ACC112 (cell line): ENCODE data around the gene SUGCT.
"Not testable (repeated sequence)": the region's sequence is repeated elsewhere in the genome, so short reads cannot be mapped to it uniquely, and the experiment has no call there.

ENCODE experiments used
- H2AFZ ChIP-seq: fragments of 200-600 bp; sonication (generic); one replicate; pipeline ENCODE4 v1.6.0; 2017; ENCODE audit warnings: antibody characterized with exemption, low read length; ENCODE audit not compliant: unreplicated experiment
- H3K27ac ChIP-seq: fragments of 200-600 bp; sonication (generic); 2 replicates; pipeline ENCODE4 v1.5.1; 2014; ENCODE audit warnings: low read depth, mild to moderate bottlenecking, antibody characterized with exemption, low read length, moderate library complexity
- H3K27me3 ChIP-seq: fragments of 200-600 bp; sonication (generic); 2 replicates; pipeline ENCODE4 v1.6.1; 2014; ENCODE audit warnings: mild to moderate bottlenecking, antibody characterized with exemption, low read length, moderate library complexity, mixed read lengths; ENCODE audit not compliant: insufficient read depth
- H3K36me3 ChIP-seq: fragments of 200-600 bp; sonication (generic); 2 replicates; pipeline ENCODE4 v1.6.1; 2016; ENCODE audit warnings: mild to moderate bottlenecking, antibody characterized with exemption, low read length, moderate library complexity, mixed read lengths; ENCODE audit not compliant: insufficient read depth
- H3K4me1 ChIP-seq: fragments of 200-600 bp; sonication (generic); one replicate; pipeline ENCODE4 v1.6.1; 2016; ENCODE audit warnings: low read length, mixed read lengths; ENCODE audit not compliant: insufficient read depth, unreplicated experiment, control insufficient read depth
- H3K4me3 ChIP-seq: fragments of 200-600 bp; sonication (generic); 2 replicates; pipeline ENCODE4 v1.5.1; 2014; ENCODE audit warnings: mild to moderate bottlenecking, low read depth, low read length
- H3K79me2 ChIP-seq: fragments of 200-600 bp; sonication (generic); one replicate; pipeline ENCODE4 v1.6.0; 2016; ENCODE audit warnings: low read length; ENCODE audit not compliant: control insufficient read depth, unreplicated experiment, insufficient read depth

SUGCT gene

GRCh38 chr7:40168266-40168665, 33.5 kb downstream of the SUGCT start:
- H3K4me1 ChIP-seq, H3K27me3 ChIP-seq: not testable (repeated sequence)

GRCh38 chr7:40173121-40173520, 38.3 kb downstream of the SUGCT start:
- not testable (repeated sequence) for H2AFZ ChIP-seq, H3K27ac ChIP-seq, H3K79me2 ChIP-seq, H3K36me3 ChIP-seq, H3K4me1 ChIP-seq, H3K4me3 ChIP-seq, H3K27me3 ChIP-seq

More at GRCh38 chr7:40168266-40168665, 33.5 kb downstream of the SUGCT start:
- not testable (repeated sequence) for H3K27ac ChIP-seq, H2AFZ ChIP-seq, H3K4me3 ChIP-seq, H3K79me2 ChIP-seq, H3K36me3 ChIP-seq

GRCh38 chr7:40175256-40175655, 40.5 kb downstream of the SUGCT start:
- not testable (repeated sequence) for H3K4me1 ChIP-seq, H3K4me3 ChIP-seq, H3K27ac ChIP-seq, H2AFZ ChIP-seq, H3K79me2 ChIP-seq, H3K27me3 ChIP-seq, H3K36me3 ChIP-seq

- H3K79me2 ChIP-seq, result no peaks in the 10 kb centered on the region
- no peak overlapping the region for H2AFZ ChIP-seq
- no peaks in the 10 kb centered on the region for H3K4me1 ChIP-seq
- no peak overlapping the region for H3K4me3 ChIP-seq
- no peak overlapping the region for H3K27ac ChIP-seq
- H3K27me3 ChIP-seq, result no peaks in the 10 kb centered on the region
- H3K36me3 ChIP-seq, result no peaks in the 10 kb centered on the region
Measured at GRCh38 chr7:40175725-40176510, 41.1 kb downstream of the SUGCT start.

GRCh38 chr7:40177071-40177470, 42.3 kb downstream of the SUGCT start:
- no peak overlapping the region for H3K4me3 ChIP-seq
- H3K36me3 ChIP-seq, result no peaks in the 10 kb centered on the region
- H3K79me2 ChIP-seq, result no peaks in the 10 kb centered on the region
- H3K4me1 ChIP-seq, result no peaks in the 10 kb centered on the region
- no peak overlapping the region for H2AFZ ChIP-seq
- no peaks in the 10 kb centered on the region for H3K27me3 ChIP-seq
- H3K27ac ChIP-seq, result no peak overlapping the region

GRCh38 chr7:40182452-40182851, 47.6 kb downstream of the SUGCT start:
- Histone ChIP-seq H3K27me3 (no peaks in the 10 kb centered on the region), H3K4me3 (no peak overlapping the region), H3K79me2 (no peaks in the 10 kb centered on the region), H3K36me3 (no peaks in the 10 kb centered on the region), H3K27ac (no peak overlapping the region), H2AFZ (no peak overlapping the region), H3K4me1 (no peaks in the 10 kb centered on the region)

GRCh38 chr7:40186586-40186985, 51.8 kb downstream of the SUGCT start:
- Histone ChIP-seq H3K27ac (no peak overlapping the region), H3K79me2 (no peaks in the 10 kb centered on the region)

GRCh38 chr7:40192036-40192435, 57.2 kb downstream of the SUGCT start:
- Histone ChIP-seq H3K36me3 (no peaks in the 10 kb centered on the region), H3K27ac (no peak overlapping the region), H3K4me3 (no peak overlapping the region), H3K79me2 (no peaks in the 10 kb centered on the region), H3K27me3 (no peaks in the 10 kb centered on the region), H3K4me1 (no peaks in the 10 kb centered on the region), H2AFZ (no peak overlapping the region)

More at GRCh38 chr7:40186586-40186985, 51.8 kb downstream of the SUGCT start:
- Histone ChIP-seq H3K27me3 (no peaks in the 10 kb centered on the region), H2AFZ (no peak overlapping the region), H3K36me3 (no peaks in the 10 kb centered on the region), H3K4me3 (no peak overlapping the region), H3K4me1 (no peaks in the 10 kb centered on the region)

- H3K36me3 ChIP-seq, result no peaks in the 10 kb centered on the region
- H3K4me1 ChIP-seq, result peaks cover 5% of the 10 kb centered on the region
- H3K27me3 ChIP-seq, result no peaks in the 10 kb centered on the region
- no peaks in the 10 kb centered on the region for H3K79me2 ChIP-seq
- H3K4me3 ChIP-seq, result no peak overlapping the region
- H3K27ac ChIP-seq, result no peak overlapping the region
- no peak overlapping the region for H2AFZ ChIP-seq
Measured at GRCh38 chr7:40194745-40195144, 59.9 kb downstream of the SUGCT start.

- Histone ChIP-seq H3K79me2 (no peaks in the 10 kb centered on the region), H3K4me3 (no peak overlapping the region), H3K36me3 (no peaks in the 10 kb centered on the region), H2AFZ (no peak overlapping the region), H3K4me1 (peaks cover 18% of the 10 kb centered on the region), H3K27ac (no peak overlapping the region), H3K27me3 (no peaks in the 10 kb centered on the region)
Measured at GRCh38 chr7:40197527-40197926, 62.7 kb downstream of the SUGCT start.

- Histone ChIP-seq H3K27me3 (no peaks in the 10 kb centered on the region), H3K79me2 (no peaks in the 10 kb centered on the region), H3K27ac (peak overlapping the region; percentile 82), H2AFZ (no peak overlapping the region), H3K4me1 (peaks cover 18% of the 10 kb centered on the region), H3K4me3 (no peak overlapping the region), H3K36me3 (no peaks in the 10 kb centered on the region)
Measured at GRCh38 chr7:40199076-40199802, 64.4 kb downstream of the SUGCT start.
